ENCODE results near the gene UHRF2. TPM values are rescaled to one million over a fixed set of nuclear protein-coding genes. Genes with fewer than 3 reads are reported as not detected.

Gene UHRF2
- total RNA-seq, 4 donors from 2014 or later, result 44.3 to 56.6 (median 48.9) TPM

GRCh38 chr9:6495466-6495865 is 82.5 kb downstream of the UHRF2 start:
- no peak for TF ChIP-seq CTCF (IDR thresholded peaks at IDR 0.05; ENCODE audit: low read depth)

- no peak for TF ChIP-seq CTCF (IDR thresholded peaks at IDR 0.05; ENCODE audit: low read depth)
Measured at GRCh38 chr9:6498982-6499381, 86.0 kb downstream of the UHRF2 start.

- TF ChIP-seq CTCF (IDR thresholded peaks at IDR 0.05; ENCODE audit: low read depth), result no peak
Measured at GRCh38 chr9:6501526-6502210, 88.7 kb downstream of the UHRF2 start.

- TF ChIP-seq CTCF (IDR thresholded peaks at IDR 0.05; ENCODE audit: low read depth), result no peak
Measured at GRCh38 chr9:6502399-6502798, 89.4 kb downstream of the UHRF2 start.

- TF ChIP-seq CTCF (IDR thresholded peaks at IDR 0.05; ENCODE audit: low read depth), result no peak
Measured at GRCh38 chr9:6506571-6506970, 93.6 kb downstream of the UHRF2 start.

- no peak for TF ChIP-seq CTCF (IDR thresholded peaks at IDR 0.05; ENCODE audit: low read depth)
Measured at GRCh38 chr9:6512085-6512657, 99.2 kb downstream of the UHRF2 start.

- TF ChIP-seq CTCF (IDR thresholded peaks at IDR 0.05; ENCODE audit: low read depth), result no peak
Measured at GRCh38 chr9:6522263-6522662, 109.3 kb downstream of the UHRF2 start.

Data from subcutaneous adipose tissue (tissue), 4 donors.